ENCODE data around the gene SPATS2. TPM values are rescaled to one million over a fixed set of nuclear protein-coding genes. Genes with fewer than 3 reads are reported as not detected.

SPATS2 gene
- total RNA-seq, 2 experiments from 2014 or later: 6.1 to 6.4 TPM

- intact Hi-C loops (cut with DNase I, micrococcal nuclease): no loop called here
- ATAC-seq (ENCODE audit: poor library complexity): no peak
- H3K36me3 Mint-ChIP-seq (ENCODE audit: low read depth): peaks cover 70% of the 10 kb centered on the region
Observed at GRCh38 chr12:49559011-49559675, 191.9 kb downstream of the SPATS2 start.

GRCh38 chr12:49560695-49561094 lies 193.4 kb downstream of the SPATS2 start:
- H3K9me3 Mint-ChIP-seq: no peaks in the 10 kb centered on the region
- H3K36me3 Mint-ChIP-seq (ENCODE audit: low read depth): peaks cover 77% of the 10 kb centered on the region
- ChIA-PET CTCF (no interaction called here), POLR2A (interaction anchor here (0.6 kb wide), 1 partner anchor 255 kb away, joined by 5 read pairs; no protein-coding TSS in a partner anchor)
- Histone ChIP-seq H3K27me3 (ENCODE audit: control insufficient read depth in 1 of 2, insufficient read depth in 2 of 2, low read length in 2 of 2) (no peaks in the 10 kb centered on the region), H3K36me3 (ENCODE audit: insufficient read depth, low read length) (peaks cover 83% of the 10 kb centered on the region), H3K4me3 (ENCODE audit: low read length) (no peak overlapping the region), H3K9me3 (ENCODE audit: control insufficient read depth in 1 of 2, insufficient read depth in 1 of 2, low read length in 2 of 2) (no peaks in the 10 kb centered on the region), H3K27ac (ENCODE audit: low read depth in 1 of 2, low read length in 2 of 2) (no peak overlapping the region), H3K4me1 (ENCODE audit: insufficient read depth, low read length) (peaks cover 24% of the 10 kb centered on the region)
- H3K4me3 Mint-ChIP-seq: no peak overlapping the region
- TF ChIP-seq, protein P1, sequence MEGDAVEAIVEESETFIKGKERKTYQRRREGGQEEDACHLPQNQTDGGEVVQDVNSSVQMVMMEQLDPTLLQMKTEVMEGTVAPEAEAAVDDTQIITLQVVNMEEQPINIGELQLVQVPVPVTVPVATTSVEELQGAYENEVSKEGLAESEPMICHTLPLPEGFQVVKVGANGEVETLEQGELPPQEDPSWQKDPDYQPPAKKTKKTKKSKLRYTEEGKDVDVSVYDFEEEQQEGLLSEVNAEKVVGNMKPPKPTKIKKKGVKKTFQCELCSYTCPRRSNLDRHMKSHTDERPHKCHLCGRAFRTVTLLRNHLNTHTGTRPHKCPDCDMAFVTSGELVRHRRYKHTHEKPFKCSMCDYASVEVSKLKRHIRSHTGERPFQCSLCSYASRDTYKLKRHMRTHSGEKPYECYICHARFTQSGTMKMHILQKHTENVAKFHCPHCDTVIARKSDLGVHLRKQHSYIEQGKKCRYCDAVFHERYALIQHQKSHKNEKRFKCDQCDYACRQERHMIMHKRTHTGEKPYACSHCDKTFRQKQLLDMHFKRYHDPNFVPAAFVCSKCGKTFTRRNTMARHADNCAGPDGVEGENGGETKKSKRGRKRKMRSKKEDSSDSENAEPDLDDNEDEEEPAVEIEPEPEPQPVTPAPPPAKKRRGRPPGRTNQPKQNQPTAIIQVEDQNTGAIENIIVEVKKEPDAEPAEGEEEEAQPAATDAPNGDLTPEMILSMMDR (IDR thresholded peaks at IDR 0.05): no peak
- no peaks in the 10 kb centered on the region for H3K27me3 Mint-ChIP-seq
- H3K4me1 Mint-ChIP-seq (ENCODE audit: low read depth): peaks cover 28% of the 10 kb centered on the region
- H3K27ac Mint-ChIP-seq: no peak overlapping the region
- DNase-seq: no peak
- intact Hi-C loops (cut with DNase I, micrococcal nuclease): no loop called here
- no peak for ATAC-seq (ENCODE audit: poor library complexity)

More at GRCh38 chr12:49559011-49559675, 191.9 kb downstream of the SPATS2 start:
- H3K27ac Mint-ChIP-seq: no peak overlapping the region
- Histone ChIP-seq H3K4me3 (ENCODE audit: low read length) (no peak overlapping the region), H3K36me3 (ENCODE audit: insufficient read depth, low read length) (peaks cover 69% of the 10 kb centered on the region), H3K9me3 (ENCODE audit: control insufficient read depth in 1 of 2, insufficient read depth in 1 of 2, low read length in 2 of 2) (no peaks in the 10 kb centered on the region), H3K4me1 (ENCODE audit: insufficient read depth, low read length) (peaks cover 9% of the 10 kb centered on the region), H3K27ac (ENCODE audit: low read depth in 1 of 2, low read length in 2 of 2) (no peak overlapping the region), H3K27me3 (ENCODE audit: control insufficient read depth in 1 of 2, insufficient read depth in 2 of 2, low read length in 2 of 2) (no peaks in the 10 kb centered on the region)
- H3K27me3 Mint-ChIP-seq: no peaks in the 10 kb centered on the region
- no peak overlapping the region for H3K4me3 Mint-ChIP-seq
- H3K9me3 Mint-ChIP-seq: no peaks in the 10 kb centered on the region
- DNase-seq: no peak
- POLR2A ChIA-PET: no interaction called here
- peaks cover 15% of the 10 kb centered on the region for H3K4me1 Mint-ChIP-seq (ENCODE audit: low read depth)
- CTCF ChIA-PET: no interaction called here
- TF ChIP-seq, protein P1 (IDR thresholded peaks at IDR 0.05): no peak

- peak overlapping the region; percentile 16 for H3K4me3 Mint-ChIP-seq
- peaks cover 43% of the 10 kb centered on the region for H3K4me1 Mint-ChIP-seq (ENCODE audit: low read depth)
- H3K4me3 ChIP-seq (ENCODE audit: low read length): no peak overlapping the region
Observed at GRCh38 chr12:49562233-49562632, 195.0 kb downstream of the SPATS2 start.

More at GRCh38 chr12:49562233-49562632, 195.0 kb downstream of the SPATS2 start:
- ChIA-PET CTCF (interaction anchor here (1.0 kb wide), 1 partner anchor 61 kb away, joined by 3 read pairs; the partner anchor contains the start of gene PRPF40B), POLR2A (interaction anchor here (1.2 kb wide), 1 partner anchor 195 kb away, joined by 4 read pairs; the partner anchor contains the start of gene SPATS2)
- TF ChIP-seq, protein P1 (IDR thresholded peaks at IDR 0.05): no peak
- H3K36me3 Mint-ChIP-seq (ENCODE audit: low read depth): peaks cover 71% of the 10 kb centered on the region
- no peaks in the 10 kb centered on the region for H3K27me3 ChIP-seq (ENCODE audit: control insufficient read depth in 1 of 2, insufficient read depth in 2 of 2, low read length in 2 of 2)
- no peaks in the 10 kb centered on the region for H3K27me3 Mint-ChIP-seq
- H3K27ac Mint-ChIP-seq: no peak overlapping the region
- no peaks in the 10 kb centered on the region for H3K9me3 ChIP-seq (ENCODE audit: control insufficient read depth in 1 of 2, insufficient read depth in 1 of 2, low read length in 2 of 2)
- DNase-seq: no peak
- no peak overlapping the region for H3K27ac ChIP-seq (ENCODE audit: low read depth in 1 of 2, low read length in 2 of 2)
- peaks cover 34% of the 10 kb centered on the region for H3K4me1 ChIP-seq (ENCODE audit: insufficient read depth, low read length)
- ATAC-seq (ENCODE audit: poor library complexity): no peak
- intact Hi-C loops (cut with DNase I, micrococcal nuclease): no loop called here
- no peaks in the 10 kb centered on the region for H3K9me3 Mint-ChIP-seq
- H3K36me3 ChIP-seq (ENCODE audit: insufficient read depth, low read length): peaks cover 85% of the 10 kb centered on the region

Data from CD4-positive, alpha-beta T cell (primary cell).